Psoas muscle (tissue), 8 donors: ENCODE results near the gene PRSS35. TPM values are rescaled to one million over a fixed set of nuclear protein-coding genes. Genes with fewer than 3 reads are reported as not detected.

Experiments used
- ATAC-seq, 4 donors: fragments of 200-7000 bp; cut with Tn5 transposase; one replicate each; pipeline ENCODE4 v1.9.1; 2020; ENCODE audit warnings: moderate library complexity in 3 of 4, mild to moderate bottlenecking in 2 of 4
- DNase-seq, 2 donors: peaks; one replicate each; pipeline ENCODE4 v3.0.0-alpha.2; 2020
- H3K27ac ChIP-seq: fragments of 200-600 bp; one replicate; pipeline ENCODE4 v1.8.0; 2022
- H3K27me3 ChIP-seq, 3 donors: fragments of 200-600 bp in 1 of 3; one replicate each; pipeline versions ENCODE4 v1.6.1 to v1.8.0; 2013 to 2022; ENCODE audit warnings: low read length in 2 of 3, mild to moderate bottlenecking in 2 of 3, moderate library complexity in 1 of 3; ENCODE audit not compliant: insufficient read depth in 3 of 3
- H3K36me3 ChIP-seq, 2 donors: fragments of 200-600 bp in 1 of 2; one replicate each; pipeline versions ENCODE4 v1.6.1 to v1.8.0; 2013 to 2022; ENCODE audit warnings: low read depth in 1 of 2, mild to moderate bottlenecking in 1 of 2, moderate library complexity in 1 of 2; ENCODE audit not compliant: insufficient read depth in 1 of 2
- H3K4me1 ChIP-seq: fragments of 200-600 bp; one replicate; pipeline ENCODE4 v1.8.0; 2022
- H3K4me3 ChIP-seq: fragments of 200-600 bp; one replicate; pipeline ENCODE4 v1.8.0; 2022; ENCODE audit warnings: mild to moderate bottlenecking
- H3K9me3 ChIP-seq: fragments of 200-600 bp; one replicate; pipeline ENCODE4 v1.8.0; 2022
- WGBS, 3 donors: extraction: QIAGEN DNeasy Blood & Tissue Kit; methylation state at CpG; one replicate each; pipeline versions ENCODE4 v1.1.6 to v1.1.7; 2013; 5-methylcytosine and 5-hydroxymethylcytosine counted together
- intact Hi-C, 2 donors: fragments of 100-400 bp; cut with DNase I; formaldehyde crosslinking; loops; one replicate each; pipeline versions ENCODE4 v1.11.0 to v1.14.2; 2022
- polyA plus RNA-seq, 3 donors: library from polyadenylated mRNA; stranded (reverse); fragments of 200-250 nt; gene quantifications; one replicate each; pipeline ENCODE4 v1.2.3, GENCODE V29; 2013
- total RNA-seq, 4 donors: library from RNA; stranded (reverse); fragmentation: NEBNext Ultra II Directional in 2 of 4; extraction: Animal tissue kit (Norgen Biotek cat#: 25700) in 2 of 4; gene quantifications; one replicate each; pipeline versions ENCODE4 v1.2.1 to v1.2.4, GENCODE V29; 2021 to 2023
- TF ChIP-seq, protein P1 (sequence below): fragments of 200-600 bp; IDR thresholded peaks from one replicate; pipeline ENCODE4 v1.8.0; 2022; ENCODE audit warnings: antibody characterized with exemption
- donor health status: healthy with polysubstance abuse.
- donor health status: DM: no; HTN: no; CAD: no; lungs with moderate emphysema.
- donor health status: Bipolar disorder and iron deficiency.
- donor health status: healthy.
- donor health status: DM: yes; HTN: yes; CAD: no.
- donor health status: DM: no; HTN: no; CAD: no.
- donor health status: DM: no; HTN: no; CAD: no.
- donor health status: DM: yes; HTN: yes; CAD: no.

Gene PRSS35
- total and polyA plus RNA-seq, 7 donors = 0.03 to 0.50 (median 0.08) TPM; not detected in 2

- TF ChIP-seq, protein P1, sequence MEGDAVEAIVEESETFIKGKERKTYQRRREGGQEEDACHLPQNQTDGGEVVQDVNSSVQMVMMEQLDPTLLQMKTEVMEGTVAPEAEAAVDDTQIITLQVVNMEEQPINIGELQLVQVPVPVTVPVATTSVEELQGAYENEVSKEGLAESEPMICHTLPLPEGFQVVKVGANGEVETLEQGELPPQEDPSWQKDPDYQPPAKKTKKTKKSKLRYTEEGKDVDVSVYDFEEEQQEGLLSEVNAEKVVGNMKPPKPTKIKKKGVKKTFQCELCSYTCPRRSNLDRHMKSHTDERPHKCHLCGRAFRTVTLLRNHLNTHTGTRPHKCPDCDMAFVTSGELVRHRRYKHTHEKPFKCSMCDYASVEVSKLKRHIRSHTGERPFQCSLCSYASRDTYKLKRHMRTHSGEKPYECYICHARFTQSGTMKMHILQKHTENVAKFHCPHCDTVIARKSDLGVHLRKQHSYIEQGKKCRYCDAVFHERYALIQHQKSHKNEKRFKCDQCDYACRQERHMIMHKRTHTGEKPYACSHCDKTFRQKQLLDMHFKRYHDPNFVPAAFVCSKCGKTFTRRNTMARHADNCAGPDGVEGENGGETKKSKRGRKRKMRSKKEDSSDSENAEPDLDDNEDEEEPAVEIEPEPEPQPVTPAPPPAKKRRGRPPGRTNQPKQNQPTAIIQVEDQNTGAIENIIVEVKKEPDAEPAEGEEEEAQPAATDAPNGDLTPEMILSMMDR = no peak
- H3K4me3 ChIP-seq = no peak overlapping the region
- H3K4me1 ChIP-seq = no peaks in the 10 kb centered on the region
- H3K27me3 ChIP-seq = no peaks in the 10 kb centered on the region
- no peaks in the 10 kb centered on the region for H3K9me3 ChIP-seq
- 82 to 83% (median 83%) methylated on average over 8 of the region's 8 CpGs for WGBS, 3 donors
- DNase-seq (no peak), ATAC-seq (no peak)
- intact Hi-C loops = loop anchor here in 1 of 2 donors (5.0 kb wide), 1 partner anchor 289 kb away; no protein-coding TSS in a partner anchor
- no peak overlapping the region for H3K27ac ChIP-seq
- no peaks in the 10 kb centered on the region for H3K36me3 ChIP-seq
Observed at GRCh38 chr6:83511266-83511665, 1.1 kb upstream of the PRSS35 start.

DNA sequence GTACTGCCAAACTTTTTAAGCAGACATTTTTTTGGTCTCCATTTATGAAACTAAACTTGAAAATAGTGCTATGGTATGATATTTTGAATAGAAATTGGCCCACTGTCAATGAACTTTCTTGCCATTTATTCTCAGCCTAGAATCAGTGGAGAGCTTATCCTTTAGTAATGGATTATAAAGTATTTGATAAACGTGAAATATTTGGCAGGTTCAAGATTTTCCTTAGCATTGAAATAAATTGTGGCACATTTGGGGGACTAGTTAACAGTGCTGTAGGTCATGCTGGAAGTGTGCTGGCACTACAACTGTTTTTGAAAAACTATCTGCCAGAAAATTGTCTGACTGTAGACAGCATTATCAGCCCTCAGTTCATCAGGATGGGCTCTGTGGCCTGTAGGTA is 2.1 kb downstream of the PRSS35 start:
- TF ChIP-seq, protein P1 = no peak
- H3K27me3 ChIP-seq = no peaks in the 10 kb centered on the region
- DNase-seq = no peak
- 51 to 62% (median 58%) methylated on average over 1 of the region's 1 CpG for WGBS, 3 donors
- no peak overlapping the region for H3K4me3 ChIP-seq
- intact Hi-C loops = loop anchor here (2.0 to 5.0 kb wide), 3 partner anchors 100 to 292 kb away; no protein-coding TSS in a partner anchor
- ATAC-seq = peak in 1 of 4 donors; percentile 4
- H3K9me3 ChIP-seq = no peaks in the 10 kb centered on the region
- H3K4me1 ChIP-seq = peaks cover 4% of the 10 kb centered on the region
- no peaks in the 10 kb centered on the region for H3K36me3 ChIP-seq
- H3K27ac ChIP-seq = no peak overlapping the region

- Histone ChIP-seq H3K36me3 (no peaks in the 10 kb centered on the region), H3K4me3 (no peak overlapping the region), H3K27me3 (no peaks in the 10 kb centered on the region), H3K4me1 (peaks cover 4% of the 10 kb centered on the region), H3K9me3 (no peaks in the 10 kb centered on the region), H3K27ac (no peak overlapping the region)
- 26 to 41% (median 26%) methylated on average over 4 of the region's 4 CpGs for WGBS, 3 donors
- ATAC-seq (peak in 2 of 4 donors; percentile 41 to 75), DNase-seq (no peak)
- TF ChIP-seq, protein P1 = peak; percentile 85
- intact Hi-C loops = loop anchor here (2.0 to 5.0 kb wide), 4 partner anchors 100 to 448 kb away; partner anchors contain the start of genes DOP1A (in 1 of the 2) and UBE3D (in 1 of the 2)
Observed at GRCh38 chr6:83514866-83515466, 2.6 kb downstream of the PRSS35 start.

GRCh38 chr6:83517500-83517899 is 5.2 kb downstream of the PRSS35 start:
- DNase-seq = no peak
- H3K4me3 ChIP-seq = no peak overlapping the region
- no peaks in the 10 kb centered on the region for H3K36me3 ChIP-seq
- intact Hi-C loops = loop anchor here in 1 of 2 donors (5.0 kb wide), 1 partner anchor 450 kb away; the partner anchor contains the start of genes DOP1A and UBE3D
- peak; percentile 23 to 82 (median 64) for ATAC-seq
- 54 to 74% (median 67%) methylated on average over 1 of the region's 1 CpG for WGBS, 3 donors
- H3K4me1 ChIP-seq = peaks cover 4% of the 10 kb centered on the region
- H3K27me3 ChIP-seq = no peaks in the 10 kb centered on the region
- no peaks in the 10 kb centered on the region for H3K9me3 ChIP-seq
- H3K27ac ChIP-seq = no peak overlapping the region
- TF ChIP-seq, protein P1 = no peak
